HEK293 (cell line): ENCODE data around the gene WNT16.

ENCODE experiments used
- CTCF ChIA-PET: fragments of 350-600 bp; formaldehyde crosslinking; extraction: SDS; loops from one replicate; lab custom pipeline; 2021; ENCODE audit warnings: antibody characterized with exemption; lab: Yijun Ruan, JAX
- POLR2A ChIA-PET: fragments of 300-600 bp; formaldehyde crosslinking; extraction: SDS; loops from one replicate; lab custom pipeline; 2020; ENCODE audit warnings: antibody characterized with exemption, inconsistent platforms; lab: Yijun Ruan, JAX
- H3K27ac ChIP-seq: fragments of 200-500 bp; sonication (Bioruptor generic); 2 replicates; pipeline ENCODE4 v1.5.1; 2014; ENCODE audit warnings: low read depth, low read length, control low read depth, inconsistent platforms; ENCODE audit errors: extremely low read depth
- H3K36me3 ChIP-seq, 2 experiments: fragments of 200-500 bp in 1 of 2; sonication (Bioruptor generic) in 1 of 2; 1 replicate in 1 of 2; 2 replicates in 1 of 2; pipeline ENCODE4 v1.5.1; 2014 to 2017; ENCODE audit warnings: inconsistent platforms in 2 of 2, low read length in 2 of 2; ENCODE audit not compliant: control insufficient read depth in 2 of 2, insufficient read depth in 1 of 2
- H3K4me1 ChIP-seq: fragments of 200-500 bp; sonication (Bioruptor generic); 2 replicates; pipeline ENCODE4 v1.5.1; 2014; ENCODE audit warnings: mild to moderate bottlenecking, low read length, inconsistent platforms; ENCODE audit not compliant: control insufficient read depth, insufficient read depth
- H3K4me3 ChIP-seq: 2 replicates; pipeline ENCODE4 v1.5.1; 2011; ENCODE audit warnings: low read depth, mild to moderate bottlenecking, control low read depth, low read length, moderate library complexity
- H3K9me3 ChIP-seq: fragments of 200-500 bp; sonication (Bioruptor generic); 2 replicates; pipeline ENCODE4 v1.5.1; 2014; ENCODE audit warnings: low read depth, low read length, inconsistent platforms; ENCODE audit not compliant: control insufficient read depth, insufficient read depth
- BCL11A ChIP-seq: fragments of 450-650 bp; formaldehyde crosslinking; IDR thresholded peaks from 2 replicates; pipeline ENCODE4 v1.5.1; 2016; ENCODE audit warnings: low read depth, missing biosample characterization, missing genetic modification characterization
- FEZF1 ChIP-seq: fragments of 450-650 bp; formaldehyde crosslinking; IDR thresholded peaks from 2 replicates; pipeline ENCODE4 v1.5.1; 2016; ENCODE audit warnings: missing biosample characterization, missing genetic modification characterization
- GFI1B ChIP-seq: fragments of 450-650 bp; formaldehyde crosslinking; IDR thresholded peaks from 2 replicates; pipeline ENCODE4 v1.5.1; 2016; ENCODE audit warnings: missing biosample characterization, missing genetic modification characterization
- HOXD13 ChIP-seq: sonication (generic); formaldehyde crosslinking; IDR thresholded peaks from 2 replicates; pipeline ENCODE4 v1.8.0; 2022; ENCODE audit warnings: missing genetic modification reagents, borderline replicate concordance
- KLF10 ChIP-seq: fragments of 450-650 bp; IDR thresholded peaks from 2 replicates; pipeline ENCODE4 v1.5.1; 2018; ENCODE audit warnings: missing biosample characterization, mild to moderate bottlenecking, missing genetic modification characterization
- KLF7 ChIP-seq: fragments of 450-650 bp; formaldehyde crosslinking; IDR thresholded peaks from 2 replicates; pipeline ENCODE4 v1.5.1; 2016; ENCODE audit warnings: missing biosample characterization, missing genetic modification characterization, borderline replicate concordance
- MZF1 ChIP-seq: fragments of 450-650 bp; formaldehyde crosslinking; IDR thresholded peaks from 2 replicates; pipeline ENCODE4 v1.5.1; 2017; ENCODE audit warnings: missing biosample characterization, missing genetic modification characterization, borderline replicate concordance
- PRDM1 ChIP-seq: fragments of 450-650 bp; formaldehyde crosslinking; IDR thresholded peaks from 2 replicates; pipeline ENCODE4; 2016; ENCODE audit warnings: missing biosample characterization, missing genetic modification characterization
- SETDB1 ChIP-seq: IDR thresholded peaks from one replicate; pipeline ENCODE4 v1.6.1; 2017; ENCODE audit warnings: mild to moderate bottlenecking, low read length, moderate library complexity, mixed read lengths; ENCODE audit not compliant: insufficient read length
- SP3 ChIP-seq: fragments of 450-650 bp; formaldehyde crosslinking; IDR thresholded peaks from 2 replicates; pipeline ENCODE4 v1.5.1; 2016; ENCODE audit warnings: missing biosample characterization, missing genetic modification characterization
- YY2 ChIP-seq: fragments of 450-650 bp; formaldehyde crosslinking; IDR thresholded peaks from 2 replicates; pipeline ENCODE4 v1.5.1; 2016; ENCODE audit warnings: missing biosample characterization, missing genetic modification characterization
- ZBTB21 ChIP-seq: fragments of 450-650 bp; formaldehyde crosslinking; IDR thresholded peaks from 2 replicates; pipeline ENCODE4 v1.5.1; 2017; ENCODE audit warnings: missing biosample characterization, missing genetic modification characterization
- ZIC2 ChIP-seq: fragments of 450-650 bp; formaldehyde crosslinking; IDR thresholded peaks from 2 replicates; pipeline ENCODE4 v1.5.1; 2016; ENCODE audit warnings: missing biosample characterization, missing genetic modification characterization
- ZNF114 ChIP-seq: fragments of 450-650 bp; formaldehyde crosslinking; IDR thresholded peaks from 2 replicates; pipeline ENCODE4 v1.5.0; 2017; ENCODE audit warnings: missing biosample characterization, missing genetic modification characterization
- ZNF239 ChIP-seq: fragments of 450-650 bp; formaldehyde crosslinking; IDR thresholded peaks from 2 replicates; pipeline ENCODE4 v1.5.1; 2016; ENCODE audit warnings: missing biosample characterization, missing genetic modification characterization
- ZNF248 ChIP-seq: fragments of 450-650 bp; formaldehyde crosslinking; IDR thresholded peaks from 2 replicates; pipeline ENCODE4 v1.5.1; 2017; ENCODE audit warnings: missing biosample characterization, missing genetic modification characterization
- ZNF292 ChIP-seq: fragments of 450-650 bp; formaldehyde crosslinking; IDR thresholded peaks from 2 replicates; pipeline ENCODE4 v1.5.1; 2016; ENCODE audit warnings: low read depth, missing biosample characterization, missing genetic modification characterization, borderline replicate concordance
- ZNF302 ChIP-seq: fragments of 450-650 bp; formaldehyde crosslinking; IDR thresholded peaks from 2 replicates; pipeline ENCODE4 v1.5.1; 2016; ENCODE audit warnings: missing biosample characterization, missing genetic modification characterization, low read depth
- ZNF366 ChIP-seq: fragments of 450-650 bp; formaldehyde crosslinking; conservative IDR thresholded peaks from 2 replicates; pipeline ENCODE4 v1.5.1; 2016; ENCODE audit warnings: missing biosample characterization, missing genetic modification characterization
- ZNF416 ChIP-seq: fragments of 450-650 bp; formaldehyde crosslinking; IDR thresholded peaks from 2 replicates; pipeline ENCODE4 v1.5.1; 2016; ENCODE audit warnings: missing biosample characterization, missing genetic modification characterization
- ZNF561 ChIP-seq: fragments of 450-650 bp; IDR thresholded peaks from 2 replicates; pipeline ENCODE4 v1.5.1; 2018; ENCODE audit warnings: missing biosample characterization, missing genetic modification characterization, borderline replicate concordance
- ZNF624 ChIP-seq: fragments of 450-650 bp; formaldehyde crosslinking; IDR thresholded peaks from 2 replicates; pipeline ENCODE4 v1.5.1; 2017; ENCODE audit warnings: missing biosample characterization, missing genetic modification characterization
- ZNF792 ChIP-seq: fragments of 450-650 bp; formaldehyde crosslinking; IDR thresholded peaks from 2 replicates; pipeline ENCODE4 v1.5.1; 2016; ENCODE audit warnings: missing biosample characterization, missing genetic modification characterization
- TF ChIP-seq, protein P1 (sequence below): fragments of 450-650 bp; formaldehyde crosslinking; optimal IDR thresholded peaks from 2 replicates; pipeline ENCODE3; 2016; ENCODE audit warnings: missing biosample characterization, mild to moderate bottlenecking, missing genetic modification characterization
- TF ChIP-seq, protein P2 (sequence below): fragments of 450-650 bp; formaldehyde crosslinking; conservative IDR thresholded peaks from 2 replicates; pipeline ENCODE4 v1.5.1; 2016; ENCODE audit warnings: low read depth, missing biosample characterization, missing genetic modification characterization
- TF ChIP-seq, protein P3 (sequence below): fragments of 450-650 bp; formaldehyde crosslinking; IDR thresholded peaks from 2 replicates; pipeline ENCODE4 v1.5.1; 2017; ENCODE audit warnings: missing biosample characterization, missing genetic modification characterization
- TF ChIP-seq, protein P4 (sequence below): fragments of 450-650 bp; formaldehyde crosslinking; IDR thresholded peaks from 2 replicates; pipeline ENCODE4 v1.5.1; 2016; ENCODE audit warnings: missing biosample characterization, missing genetic modification characterization
- TF ChIP-seq, protein P5 (sequence below): fragments of 450-650 bp; formaldehyde crosslinking; IDR thresholded peaks from 2 replicates; pipeline ENCODE4 v1.5.1; 2017; ENCODE audit warnings: missing biosample characterization, missing genetic modification characterization

The WNT16 gene

DNA sequence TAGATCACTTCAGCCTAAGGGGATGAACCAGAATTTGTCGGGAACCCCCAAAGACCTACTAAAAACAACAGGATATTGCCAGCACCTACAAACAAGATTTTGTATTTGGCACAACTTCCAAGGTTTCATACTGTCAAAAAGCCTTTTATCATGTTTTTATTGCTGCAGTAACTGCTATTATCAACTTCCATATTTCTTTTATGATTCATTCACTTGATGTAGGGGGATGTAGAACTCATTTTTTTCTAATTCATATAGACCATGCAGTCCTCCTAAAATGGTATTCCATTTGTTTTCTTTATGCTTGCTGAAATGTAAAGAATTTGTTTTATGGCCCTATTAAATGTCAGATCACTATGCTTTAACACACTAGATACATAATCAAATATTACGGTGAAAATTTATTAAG lies 30.0 kb upstream of the WNT16 start:
- ChIA-PET POLR2A (no interaction called here), CTCF (interaction anchor here (0.7 kb wide), 2 partner anchors 107 to 399 kb away, joined by 3 to 4 read pairs; no protein-coding TSS in a partner anchor)
- no peak overlapping the region for H3K4me3 ChIP-seq
- no peaks in the 10 kb centered on the region for H3K36me3 ChIP-seq
- no peaks in the 10 kb centered on the region for H3K9me3 ChIP-seq
- no peak overlapping the region for H3K27ac ChIP-seq
- 0 out of 2 replicates have a peak, but pooled peaks cover 2% of the 10 kb centered on the region for H3K4me1 ChIP-seq
- TF ChIP-seq ZNF302 (tag by site-specific recombination), result no peak
- 0 out of 2 replicates have a peak, but pooled peaks have one; percentile 42 for TF ChIP-seq YY2 (tag by site-specific recombination)
- TF ChIP-seq ZIC2 (tag by site-specific recombination), result peak; percentile 38; the same call in 1 of the 2 replicates
- no peak for TF ChIP-seq ZNF239 (tag by site-specific recombination)
- no peak for TF ChIP-seq SETDB1
- TF ChIP-seq ZNF416 (tag by site-specific recombination), result no peak
- TF ChIP-seq, protein P1, sequence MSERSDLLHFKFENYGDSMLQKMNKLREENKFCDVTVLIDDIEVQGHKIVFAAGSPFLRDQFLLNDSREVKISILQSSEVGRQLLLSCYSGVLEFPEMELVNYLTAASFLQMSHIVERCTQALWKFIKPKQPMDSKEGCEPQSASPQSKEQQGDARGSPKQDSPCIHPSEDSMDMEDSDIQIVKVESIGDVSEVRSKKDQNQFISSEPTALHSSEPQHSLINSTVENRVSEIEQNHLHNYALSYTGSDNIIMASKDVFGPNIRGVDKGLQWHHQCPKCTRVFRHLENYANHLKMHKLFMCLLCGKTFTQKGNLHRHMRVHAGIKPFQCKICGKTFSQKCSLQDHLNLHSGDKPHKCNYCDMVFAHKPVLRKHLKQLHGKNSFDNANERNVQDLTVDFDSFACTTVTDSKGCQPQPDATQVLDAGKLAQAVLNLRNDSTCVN (tag by site-specific recombination), result no peak
- 0 out of 2 replicates have a peak, but pooled peaks have one; percentile 15 for TF ChIP-seq ZBTB21 (tag by site-specific recombination)
- TF ChIP-seq, protein P2, sequence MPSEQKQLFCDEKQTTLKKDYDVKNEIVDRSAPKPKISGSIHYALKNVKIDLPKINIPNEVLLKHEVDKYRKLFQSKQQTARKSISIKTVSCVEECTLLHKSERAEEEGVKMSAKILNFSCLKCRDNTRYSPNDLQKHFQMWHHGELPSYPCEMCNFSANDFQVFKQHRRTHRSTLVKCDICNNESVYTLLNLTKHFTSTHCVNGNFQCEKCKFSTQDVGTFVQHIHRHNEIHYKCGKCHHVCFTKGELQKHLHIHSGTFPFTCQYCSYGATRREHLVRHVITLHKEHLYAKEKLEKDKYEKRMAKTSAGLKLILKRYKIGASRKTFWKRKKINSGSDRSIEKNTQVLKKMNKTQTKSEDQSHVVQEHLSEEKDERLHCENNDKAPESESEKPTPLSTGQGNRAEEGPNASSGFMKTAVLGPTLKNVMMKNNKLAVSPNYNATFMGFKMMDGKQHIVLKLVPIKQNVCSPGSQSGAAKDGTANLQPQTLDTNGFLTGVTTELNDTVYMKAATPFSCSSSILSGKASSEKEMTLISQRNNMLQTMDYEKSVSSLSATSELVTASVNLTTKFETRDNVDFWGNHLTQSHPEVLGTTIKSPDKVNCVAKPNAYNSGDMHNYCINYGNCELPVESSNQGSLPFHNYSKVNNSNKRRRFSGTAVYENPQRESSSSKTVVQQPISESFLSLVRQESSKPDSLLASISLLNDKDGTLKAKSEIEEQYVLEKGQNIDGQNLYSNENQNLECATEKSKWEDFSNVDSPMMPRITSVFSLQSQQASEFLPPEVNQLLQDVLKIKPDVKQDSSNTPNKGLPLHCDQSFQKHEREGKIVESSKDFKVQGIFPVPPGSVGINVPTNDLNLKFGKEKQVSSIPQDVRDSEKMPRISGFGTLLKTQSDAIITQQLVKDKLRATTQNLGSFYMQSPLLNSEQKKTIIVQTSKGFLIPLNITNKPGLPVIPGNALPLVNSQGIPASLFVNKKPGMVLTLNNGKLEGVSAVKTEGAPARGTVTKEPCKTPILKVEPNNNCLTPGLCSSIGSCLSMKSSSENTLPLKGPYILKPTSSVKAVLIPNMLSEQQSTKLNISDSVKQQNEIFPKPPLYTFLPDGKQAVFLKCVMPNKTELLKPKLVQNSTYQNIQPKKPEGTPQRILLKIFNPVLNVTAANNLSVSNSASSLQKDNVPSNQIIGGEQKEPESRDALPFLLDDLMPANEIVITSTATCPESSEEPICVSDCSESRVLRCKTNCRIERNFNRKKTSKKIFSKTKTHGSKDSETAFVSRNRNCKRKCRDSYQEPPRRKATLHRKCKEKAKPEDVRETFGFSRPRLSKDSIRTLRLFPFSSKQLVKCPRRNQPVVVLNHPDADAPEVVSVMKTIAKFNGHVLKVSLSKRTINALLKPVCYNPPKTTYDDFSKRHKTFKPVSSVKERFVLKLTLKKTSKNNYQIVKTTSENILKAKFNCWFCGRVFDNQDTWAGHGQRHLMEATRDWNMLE (tag by site-specific recombination), result no peak
- peak; percentile 93 for TF ChIP-seq FEZF1 (tag by site-specific recombination)
- TF ChIP-seq PRDM1 (tag by site-specific recombination), result no peak
- TF ChIP-seq KLF10 (tag by site-specific recombination), result no peak
- no peak for TF ChIP-seq SP3 (tag by site-specific recombination)
- TF ChIP-seq GFI1B (tag by site-specific recombination), result peak; percentile 29; the same call in 1 of the 2 replicates
- TF ChIP-seq ZNF792 (tag by site-specific recombination), result no peak
- no peak for TF ChIP-seq ZNF292 (tag by site-specific recombination)
- no peak for TF ChIP-seq ZNF248 (tag by site-specific recombination)
- TF ChIP-seq HOXD13 (CRISPR knock-in tag), result peak; percentile 93
- TF ChIP-seq, protein P3, sequence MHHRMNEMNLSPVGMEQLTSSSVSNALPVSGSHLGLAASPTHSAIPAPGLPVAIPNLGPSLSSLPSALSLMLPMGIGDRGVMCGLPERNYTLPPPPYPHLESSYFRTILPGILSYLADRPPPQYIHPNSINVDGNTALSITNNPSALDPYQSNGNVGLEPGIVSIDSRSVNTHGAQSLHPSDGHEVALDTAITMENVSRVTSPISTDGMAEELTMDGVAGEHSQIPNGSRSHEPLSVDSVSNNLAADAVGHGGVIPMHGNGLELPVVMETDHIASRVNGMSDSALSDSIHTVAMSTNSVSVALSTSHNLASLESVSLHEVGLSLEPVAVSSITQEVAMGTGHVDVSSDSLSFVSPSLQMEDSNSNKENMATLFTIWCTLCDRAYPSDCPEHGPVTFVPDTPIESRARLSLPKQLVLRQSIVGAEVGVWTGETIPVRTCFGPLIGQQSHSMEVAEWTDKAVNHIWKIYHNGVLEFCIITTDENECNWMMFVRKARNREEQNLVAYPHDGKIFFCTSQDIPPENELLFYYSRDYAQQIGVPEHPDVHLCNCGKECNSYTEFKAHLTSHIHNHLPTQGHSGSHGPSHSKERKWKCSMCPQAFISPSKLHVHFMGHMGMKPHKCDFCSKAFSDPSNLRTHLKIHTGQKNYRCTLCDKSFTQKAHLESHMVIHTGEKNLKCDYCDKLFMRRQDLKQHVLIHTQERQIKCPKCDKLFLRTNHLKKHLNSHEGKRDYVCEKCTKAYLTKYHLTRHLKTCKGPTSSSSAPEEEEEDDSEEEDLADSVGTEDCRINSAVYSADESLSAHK (tag by site-specific recombination), result peak; percentile 66
- peak; percentile 55 for TF ChIP-seq ZNF366
- TF ChIP-seq, protein P4, sequence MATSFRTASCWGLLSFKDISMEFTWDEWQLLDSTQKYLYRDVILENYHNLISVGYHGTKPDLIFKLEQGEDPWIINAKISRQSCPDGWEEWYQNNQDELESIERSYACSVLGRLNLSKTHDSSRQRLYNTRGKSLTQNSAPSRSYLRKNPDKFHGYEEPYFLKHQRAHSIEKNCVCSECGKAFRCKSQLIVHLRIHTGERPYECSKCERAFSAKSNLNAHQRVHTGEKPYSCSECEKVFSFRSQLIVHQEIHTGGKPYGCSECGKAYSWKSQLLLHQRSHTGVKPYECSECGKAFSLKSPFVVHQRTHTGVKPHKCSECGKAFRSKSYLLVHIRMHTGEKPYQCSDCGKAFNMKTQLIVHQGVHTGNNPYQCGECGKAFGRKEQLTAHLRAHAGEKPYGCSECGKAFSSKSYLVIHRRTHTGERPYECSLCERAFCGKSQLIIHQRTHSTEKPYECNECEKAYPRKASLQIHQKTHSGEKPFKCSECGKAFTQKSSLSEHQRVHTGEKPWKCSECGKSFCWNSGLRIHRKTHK (tag by site-specific recombination), result no peak
- TF ChIP-seq MZF1 (tag by site-specific recombination), result peak; percentile 66; the same call in 1 of the 2 replicates
- TF ChIP-seq, protein P5, sequence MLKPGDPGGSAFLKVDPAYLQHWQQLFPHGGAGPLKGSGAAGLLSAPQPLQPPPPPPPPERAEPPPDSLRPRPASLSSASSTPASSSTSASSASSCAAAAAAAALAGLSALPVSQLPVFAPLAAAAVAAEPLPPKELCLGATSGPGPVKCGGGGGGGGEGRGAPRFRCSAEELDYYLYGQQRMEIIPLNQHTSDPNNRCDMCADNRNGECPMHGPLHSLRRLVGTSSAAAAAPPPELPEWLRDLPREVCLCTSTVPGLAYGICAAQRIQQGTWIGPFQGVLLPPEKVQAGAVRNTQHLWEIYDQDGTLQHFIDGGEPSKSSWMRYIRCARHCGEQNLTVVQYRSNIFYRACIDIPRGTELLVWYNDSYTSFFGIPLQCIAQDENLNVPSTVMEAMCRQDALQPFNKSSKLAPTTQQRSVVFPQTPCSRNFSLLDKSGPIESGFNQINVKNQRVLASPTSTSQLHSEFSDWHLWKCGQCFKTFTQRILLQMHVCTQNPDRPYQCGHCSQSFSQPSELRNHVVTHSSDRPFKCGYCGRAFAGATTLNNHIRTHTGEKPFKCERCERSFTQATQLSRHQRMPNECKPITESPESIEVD (tag by site-specific recombination), result peak; percentile 97
- no peak for TF ChIP-seq ZNF114 (tag by site-specific recombination)
- TF ChIP-seq BCL11A (tag by site-specific recombination), result peak; percentile 88
- TF ChIP-seq ZNF561 (tag by site-specific recombination), result no peak
- TF ChIP-seq KLF7 (tag by site-specific recombination), result no peak; the same call in 1 of the 2 replicates
- no peak for TF ChIP-seq ZNF624
